ENCODE results near the gene APOA1. TPM values are rescaled to one million over a fixed set of nuclear protein-coding genes. Genes with fewer than 3 reads are reported as not detected.

APOA1 gene
- polyA plus RNA-seq, 1 donor (not counting 4 experiments of a cell fraction or from before 2014, with no cell fraction given): not detected

- H3K27ac ChIP-seq (ENCODE audit: control insufficient read depth, insufficient read depth, low read length): no peak overlapping the region
- no peaks in the 10 kb centered on the region for H3K79me2 ChIP-seq (ENCODE audit: control insufficient read depth, insufficient read depth, low read length)
- H3K4me1 ChIP-seq (ENCODE audit: control insufficient read depth, extremely low read depth, insufficient read depth, low read length): no peaks in the 10 kb centered on the region
- no peaks in the 10 kb centered on the region for H3K36me3 ChIP-seq (ENCODE audit: control insufficient read depth in 2 of 2, extremely low read depth in 1 of 2, insufficient read depth in 2 of 2, low read length in 2 of 2)
- dilution Hi-C loops (cut with MboI; ENCODE audit: extremely low pct_ligation_motif_present, low sequenced_read_pairs): no loop called here
- H3K9ac ChIP-seq (ENCODE audit: control insufficient read depth, extremely low read depth, insufficient read depth, low read length): no peak overlapping the region
- H3K9me3 ChIP-seq (ENCODE audit: control insufficient read depth, low read depth, low read length): no peaks in the 10 kb centered on the region
- no peak for DNase-seq (ENCODE audit: low read depth, low spot score)
- H3K4me3 ChIP-seq (ENCODE audit: control insufficient read depth in 2 of 3, extremely low read depth in 1 of 3, insufficient read depth in 2 of 3, low read depth in 1 of 3, low read length in 3 of 3): no peak overlapping the region
- FAIRE-seq: no peak
- H2AFZ ChIP-seq (ENCODE audit: control insufficient read depth, low read length): no peak overlapping the region
- H3K9me1 ChIP-seq (ENCODE audit: control insufficient read depth, extremely low read depth, insufficient read depth, low read length): no peaks in the 10 kb centered on the region
- no peak overlapping the region for H3K4me2 ChIP-seq (ENCODE audit: control insufficient read depth, extremely low read depth, insufficient read depth, low read depth, low read length)
- no peak for TF ChIP-seq EZH2 (IDR thresholded peaks at IDR 0.05; ENCODE audit: low read length)
- TF ChIP-seq CTCF (optimal IDR thresholded peaks at IDR 0.05 in 1 of 3, IDR thresholded peaks at IDR 0.05 in 1 of 3, conservative IDR thresholded peaks at IDR 0.05 in 1 of 3; ENCODE audit: extremely low read depth in 1 of 3, insufficient read depth in 2 of 3, low read length in 3 of 3): no peak
- H3K27me3 ChIP-seq (ENCODE audit: control insufficient read depth, extremely low read depth, insufficient read depth, low read length): no peaks in the 10 kb centered on the region
- H4K20me1 ChIP-seq (ENCODE audit: control insufficient read depth, extremely low read depth, insufficient read depth, low read length): no peaks in the 10 kb centered on the region
Observed at GRCh38 chr11:116808262-116809175, 28.9 kb downstream of the APOA1 start.

- Histone ChIP-seq H3K9me3 (ENCODE audit: control insufficient read depth, low read depth, low read length) (no peaks in the 10 kb centered on the region), H3K27me3 (ENCODE audit: control insufficient read depth, extremely low read depth, insufficient read depth, low read length) (no peaks in the 10 kb centered on the region), H3K27ac (ENCODE audit: control insufficient read depth, insufficient read depth, low read length) (no peak overlapping the region), H3K9ac (ENCODE audit: control insufficient read depth, extremely low read depth, insufficient read depth, low read length) (no peak overlapping the region), H3K9me1 (ENCODE audit: control insufficient read depth, extremely low read depth, insufficient read depth, low read length) (no peaks in the 10 kb centered on the region), H3K4me3 (ENCODE audit: control insufficient read depth in 2 of 3, extremely low read depth in 1 of 3, insufficient read depth in 2 of 3, low read depth in 1 of 3, low read length in 3 of 3) (no peak overlapping the region), H3K79me2 (ENCODE audit: control insufficient read depth, insufficient read depth, low read length) (no peaks in the 10 kb centered on the region), H2AFZ (ENCODE audit: control insufficient read depth, low read length) (no peak overlapping the region), H3K4me2 (ENCODE audit: control insufficient read depth, extremely low read depth, insufficient read depth, low read depth, low read length) (no peak overlapping the region), H3K4me1 (ENCODE audit: control insufficient read depth, extremely low read depth, insufficient read depth, low read length) (no peaks in the 10 kb centered on the region), H3K36me3 (ENCODE audit: control insufficient read depth in 2 of 2, extremely low read depth in 1 of 2, insufficient read depth in 2 of 2, low read length in 2 of 2) (no peaks in the 10 kb centered on the region), H4K20me1 (ENCODE audit: control insufficient read depth, extremely low read depth, insufficient read depth, low read length) (no peaks in the 10 kb centered on the region)
- no peak for DNase-seq (ENCODE audit: low read depth, low spot score)
- FAIRE-seq: no peak
- TF ChIP-seq CTCF (optimal IDR thresholded peaks at IDR 0.05 in 1 of 3, IDR thresholded peaks at IDR 0.05 in 1 of 3, conservative IDR thresholded peaks at IDR 0.05 in 1 of 3; ENCODE audit: extremely low read depth in 1 of 3, insufficient read depth in 2 of 3, low read length in 3 of 3) (no peak), EZH2 (IDR thresholded peaks at IDR 0.05; ENCODE audit: low read length) (no peak)
- dilution Hi-C loops (cut with MboI; ENCODE audit: extremely low pct_ligation_motif_present, low sequenced_read_pairs): no loop called here
Observed at GRCh38 chr11:116807601-116808261, 29.7 kb downstream of the APOA1 start.
